Nucleus accumbens (tissue), 56 donors: Measurements from ENCODE around the gene CYRIA.

Experiments
- DNase-seq, 56 donors: peaks; one replicate each; lab custom pipeline; 2025; lab: John Stamatoyannopoulos, UW

The CYRIA gene

DNA sequence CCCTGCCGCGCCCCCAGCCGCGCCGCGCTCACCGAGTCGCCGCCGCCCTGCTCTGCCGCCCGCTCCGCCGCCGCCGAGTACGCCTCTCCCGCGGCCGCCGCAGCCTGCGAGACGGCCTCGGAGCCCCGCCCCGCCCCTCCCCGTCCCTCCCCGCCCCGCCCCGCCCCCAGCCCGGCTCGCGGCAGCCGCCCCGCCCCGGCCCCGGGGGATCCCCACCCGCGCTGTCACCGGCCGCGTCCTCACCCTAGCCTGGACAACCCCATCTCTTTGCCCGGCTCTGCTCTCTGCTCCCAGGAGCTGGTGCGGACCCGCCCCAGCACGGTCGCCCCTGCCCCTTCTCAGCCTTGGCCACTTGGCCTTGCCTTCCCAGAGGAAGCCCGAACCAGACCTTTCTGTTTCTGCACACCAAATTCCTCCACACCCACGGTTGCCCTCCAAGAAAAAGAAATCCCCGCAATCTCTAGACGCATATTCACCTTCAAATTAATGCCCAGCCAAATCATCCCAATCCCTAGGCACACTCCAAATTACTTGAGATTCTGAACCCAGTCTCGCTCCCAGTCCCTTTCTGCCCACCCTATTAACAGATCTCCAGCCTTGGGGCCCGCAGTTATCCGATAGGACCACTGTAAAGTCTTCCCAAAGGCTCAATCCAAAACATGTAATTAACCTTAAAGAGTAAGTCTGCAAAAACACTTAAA is at the start of gene CYRIA:
Gene CYRIA, minus strand, starts transcription at position 87 of the 701 bp plus-strand sequence. CDS start 77,715 bp downstream, outside the sequence.
- peak in 42 of 56 donors; percentile 29 to 81 (median 55) for DNase-seq

DNA sequence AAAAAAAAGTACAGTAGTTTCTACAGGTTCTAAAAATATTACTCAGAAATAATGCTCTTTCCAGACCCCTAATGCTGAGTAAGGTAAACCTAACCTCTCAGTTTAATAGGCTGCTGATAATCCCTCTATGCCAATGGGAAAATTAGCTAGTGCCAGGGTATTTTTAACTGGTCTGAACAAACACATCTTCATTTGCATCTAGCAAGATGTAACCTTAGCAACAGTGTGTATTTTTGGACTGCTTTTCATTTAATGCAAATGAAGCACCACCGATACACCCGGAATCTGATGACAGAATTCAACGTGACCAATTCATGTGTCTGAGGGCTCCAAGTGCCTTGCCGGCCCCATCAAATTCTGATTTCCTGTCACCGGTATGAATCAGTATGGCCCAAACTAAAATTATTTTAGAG is 47.4 kb upstream of the CYRIA start:
- DNase-seq, result peak in 10 of 56 donors; percentile 10 to 67 (median 24)

DNA sequence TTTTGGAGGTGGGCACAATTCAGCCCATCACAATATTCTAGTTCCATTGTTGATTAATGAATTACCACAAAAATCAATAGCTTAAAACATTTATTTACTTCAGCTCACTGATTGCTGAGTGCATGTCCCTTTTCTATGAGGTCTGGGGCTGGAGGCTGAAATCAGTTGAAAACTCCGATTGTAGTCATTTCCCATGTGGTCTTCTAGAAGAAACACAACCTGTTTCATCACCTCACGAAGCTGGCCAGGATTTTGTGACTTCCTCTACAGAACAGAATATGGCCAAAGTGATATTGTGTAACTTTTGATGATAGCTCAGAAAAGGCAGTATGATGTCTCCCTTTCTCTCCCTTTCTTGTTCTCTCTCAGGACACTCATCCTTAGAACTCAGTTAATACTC is 44.1 kb upstream of the CYRIA start:
- DNase-seq, result no peak

DNA sequence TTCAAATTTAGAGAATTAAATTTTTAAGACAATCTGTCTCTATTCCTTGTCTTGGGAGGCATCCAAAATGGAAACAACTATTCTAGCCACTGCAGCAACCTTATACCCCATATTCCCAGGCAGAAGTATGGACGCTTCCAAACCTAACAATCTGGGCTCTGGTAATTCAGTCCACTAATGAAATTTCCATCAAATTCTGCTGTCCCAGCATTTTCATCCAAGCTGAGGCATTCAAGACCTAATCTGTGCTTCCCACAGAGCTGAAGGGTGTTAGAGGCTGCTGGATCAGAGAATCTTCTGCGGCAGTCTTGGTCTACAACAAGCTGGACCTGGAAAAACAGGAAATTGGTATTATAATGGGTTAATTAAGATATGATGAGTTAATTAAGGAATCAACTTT is 42.5 kb upstream of the CYRIA start:
- DNase-seq, result no peak

DNA sequence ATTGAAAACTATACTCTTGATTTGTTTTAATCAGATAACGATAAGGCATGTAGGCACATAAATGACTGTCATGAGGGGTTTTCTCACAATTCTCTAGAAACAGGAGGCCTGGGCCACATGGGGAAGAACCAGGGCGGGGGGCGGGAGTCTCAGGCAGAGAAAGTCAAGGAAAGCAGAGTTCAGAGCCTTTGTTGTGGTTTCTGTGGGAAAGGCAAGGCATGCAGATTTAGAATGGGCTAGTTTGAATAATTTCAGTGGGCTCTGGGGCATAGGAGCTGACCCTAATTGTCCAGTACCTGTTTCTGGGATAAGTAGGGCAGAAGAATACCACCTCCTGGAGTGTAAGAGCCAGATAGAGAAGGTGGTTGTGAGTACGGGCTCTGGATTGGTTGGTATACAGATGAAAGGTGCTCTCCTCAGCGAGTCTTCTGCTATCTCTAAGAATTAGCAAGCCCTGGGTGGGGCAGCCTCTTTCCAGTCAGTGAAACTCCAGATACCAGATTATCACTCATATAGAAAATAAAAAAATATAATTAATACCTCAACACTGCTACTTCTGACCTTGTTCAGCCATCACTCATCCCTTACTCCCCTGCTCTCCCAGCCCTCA is 41.5 kb upstream of the CYRIA start:
- DNase-seq, result no peak

DNA sequence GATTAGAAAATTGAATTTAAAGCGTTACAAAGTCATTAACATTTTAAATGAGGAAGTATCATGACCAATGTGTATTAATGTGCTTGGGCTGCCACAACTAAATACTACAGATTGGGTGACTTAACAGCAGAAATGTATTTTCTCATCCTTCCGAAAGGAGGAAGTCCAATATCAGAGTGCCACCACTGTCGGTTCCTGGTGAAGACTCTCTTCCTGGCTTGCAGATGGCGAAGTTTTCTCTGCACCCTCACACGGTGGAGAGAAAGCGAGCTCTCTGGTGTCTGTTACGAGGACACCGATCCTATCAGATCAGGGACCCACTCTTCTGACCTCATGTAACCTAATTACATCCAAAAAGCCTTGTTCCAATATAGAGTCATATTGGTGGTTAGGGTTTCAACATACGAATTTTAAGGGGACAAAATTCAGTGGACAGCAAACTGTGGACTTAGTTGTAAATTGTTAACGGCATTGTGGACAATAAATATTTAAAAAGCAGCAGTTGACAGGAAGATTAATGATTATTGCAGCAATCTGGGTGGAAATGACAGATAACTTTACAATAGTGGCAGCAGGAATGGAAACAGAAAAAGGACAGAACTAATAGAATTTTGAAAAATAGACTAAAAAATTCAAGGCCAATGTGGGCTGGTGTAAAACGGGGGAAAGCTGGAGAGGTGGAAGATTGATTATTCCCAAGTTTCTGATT is 35.1 kb upstream of the CYRIA start:
- no peak for DNase-seq

DNA sequence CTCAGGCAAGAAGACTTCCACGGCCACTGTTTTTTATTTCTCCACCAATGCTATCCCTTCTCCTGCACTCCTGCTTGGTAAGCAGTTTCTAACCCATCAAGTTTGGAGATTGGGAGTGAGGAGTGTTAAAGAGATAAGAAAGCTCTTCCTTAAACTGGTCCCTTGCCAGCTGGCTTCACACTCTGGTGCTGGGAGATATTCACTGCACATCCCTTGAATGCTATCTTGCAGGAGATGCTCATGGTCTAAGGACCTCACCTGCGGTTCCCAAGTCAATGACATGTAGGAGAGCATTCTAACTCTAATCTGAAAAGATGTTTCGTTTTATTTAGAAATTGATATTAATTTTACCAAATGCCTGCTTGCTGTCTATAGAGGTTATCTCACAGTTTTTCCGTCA is 28.2 kb upstream of the CYRIA start:
- DNase-seq, result no peak

DNA sequence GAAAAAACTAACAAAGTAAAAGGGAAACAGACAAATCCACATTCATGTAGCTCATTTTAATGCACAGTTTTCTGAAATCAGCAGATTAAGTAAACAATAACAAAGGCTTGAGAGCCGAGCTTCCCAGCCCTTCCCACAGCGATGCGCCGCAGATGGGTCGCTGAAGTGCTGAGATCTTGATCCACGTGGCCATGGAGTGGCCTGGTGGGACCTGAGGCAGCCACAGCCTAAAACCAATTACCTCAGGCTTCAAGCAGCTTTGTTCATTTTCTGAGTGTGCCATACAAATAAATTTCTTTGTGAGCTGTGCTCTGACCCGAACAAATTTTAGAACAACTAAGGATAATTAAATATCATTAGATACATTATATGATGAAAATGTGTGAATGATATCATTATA is 25.6 kb upstream of the CYRIA start:
- DNase-seq, result no peak

DNA sequence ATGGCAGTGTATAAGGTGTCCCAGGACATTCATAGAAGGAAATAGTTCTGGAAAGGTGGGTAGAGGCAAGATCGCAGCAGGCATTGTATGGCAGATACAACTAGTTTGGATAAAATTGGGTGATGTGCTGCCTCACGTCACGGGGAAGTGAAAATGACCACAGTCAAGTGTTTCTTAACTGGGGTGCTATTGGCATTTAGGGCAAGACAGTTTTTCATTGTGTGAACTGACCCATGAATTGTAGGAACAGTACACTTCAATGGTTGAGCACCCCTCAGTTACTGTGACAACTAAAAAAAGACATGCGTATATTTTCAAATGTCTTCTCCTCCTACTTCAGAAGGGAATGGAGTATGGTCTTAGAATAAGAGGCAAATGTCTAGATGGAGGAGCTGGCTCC is 22.3 kb upstream of the CYRIA start:
- DNase-seq, result no peak

DNA sequence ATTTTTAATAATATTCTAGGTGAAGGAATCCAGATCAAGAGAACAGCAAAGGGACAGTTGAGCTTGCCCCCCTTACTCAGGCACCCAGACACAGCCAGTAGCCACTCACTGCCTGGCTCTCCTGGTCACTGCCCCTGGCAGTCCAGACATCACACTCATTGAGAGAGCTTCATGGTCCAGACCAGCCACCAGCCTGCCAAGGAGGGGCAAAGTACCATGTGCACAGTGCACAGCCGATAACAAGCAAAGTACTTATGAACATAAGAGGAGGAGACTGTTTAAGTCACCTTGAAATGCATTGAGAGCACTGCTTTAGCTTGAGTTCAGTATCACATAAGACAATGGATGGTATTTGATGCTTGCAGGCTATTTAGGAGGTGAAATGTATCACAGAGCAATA is 21.6 kb upstream of the CYRIA start:
- no peak for DNase-seq

DNA sequence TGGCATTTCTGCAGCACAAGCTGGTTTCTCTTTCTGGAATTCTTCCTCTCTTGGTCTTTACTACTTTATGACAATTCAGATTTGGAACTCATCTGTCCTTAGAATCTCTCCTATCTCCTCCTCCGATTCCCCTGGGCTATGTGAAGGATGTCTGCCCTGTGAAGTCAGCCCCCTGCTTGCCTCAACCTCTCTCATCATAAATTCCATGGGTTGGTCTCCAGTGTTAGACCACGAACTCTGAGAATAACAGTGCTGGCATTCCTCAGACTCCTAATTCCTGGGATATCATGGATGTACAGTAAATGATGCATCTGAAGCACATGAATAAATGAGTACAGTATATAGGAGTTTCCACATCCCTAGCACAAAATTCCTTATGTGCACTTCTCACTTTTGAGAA is 21.0 kb upstream of the CYRIA start:
- DNase-seq, result no peak

DNA sequence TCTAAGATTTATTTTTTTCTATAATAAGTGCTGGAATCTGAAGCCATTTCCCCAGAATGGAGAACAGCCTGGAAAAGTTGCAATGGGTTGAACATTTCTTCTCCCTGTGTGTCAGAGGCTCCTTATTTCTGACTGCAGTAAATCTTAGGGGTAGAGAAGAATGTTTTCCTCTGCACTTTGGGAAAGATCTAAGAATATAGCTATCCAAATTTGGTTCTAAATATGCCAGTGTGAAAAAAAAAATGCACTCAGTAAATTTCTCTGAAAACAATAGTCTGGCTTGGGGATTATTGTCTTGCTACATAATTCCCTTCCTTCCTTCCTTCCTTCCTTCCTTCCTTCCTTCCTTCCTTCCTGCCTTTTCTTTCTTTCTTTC is 19.7 kb upstream of the CYRIA start:
- no peak for DNase-seq

DNA sequence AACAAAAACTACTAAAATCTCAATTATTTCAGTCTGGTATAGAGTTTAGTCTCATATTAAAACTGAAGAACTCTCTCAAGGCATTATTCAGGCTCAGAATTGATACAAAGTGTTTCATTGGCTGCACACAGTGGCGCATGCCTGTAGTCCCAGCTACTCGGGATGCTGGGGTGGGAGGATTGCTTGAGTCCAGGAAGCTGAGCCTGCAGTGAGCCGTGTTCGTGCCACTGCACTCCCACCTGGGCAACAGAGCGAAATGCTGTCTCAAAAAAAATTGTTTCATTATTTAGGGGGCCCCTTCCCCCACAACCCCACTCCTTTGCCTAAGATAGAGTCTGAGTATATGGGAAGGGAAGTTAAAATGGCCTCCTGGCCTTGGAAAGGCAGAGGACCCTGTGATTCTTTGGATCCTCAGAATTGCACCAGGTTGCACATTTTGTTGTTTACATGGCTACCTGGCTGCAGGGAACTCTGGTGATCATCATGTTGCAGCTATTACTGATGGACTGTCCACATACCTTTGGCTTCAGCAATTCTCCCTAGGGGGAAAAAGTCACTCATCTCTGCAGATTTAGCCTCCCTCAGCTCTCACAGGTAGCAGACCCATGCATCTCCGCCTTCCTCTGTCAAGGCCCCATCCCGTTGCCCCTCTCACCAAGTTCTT is 19.2 kb upstream of the CYRIA start:
- no peak for DNase-seq

DNA sequence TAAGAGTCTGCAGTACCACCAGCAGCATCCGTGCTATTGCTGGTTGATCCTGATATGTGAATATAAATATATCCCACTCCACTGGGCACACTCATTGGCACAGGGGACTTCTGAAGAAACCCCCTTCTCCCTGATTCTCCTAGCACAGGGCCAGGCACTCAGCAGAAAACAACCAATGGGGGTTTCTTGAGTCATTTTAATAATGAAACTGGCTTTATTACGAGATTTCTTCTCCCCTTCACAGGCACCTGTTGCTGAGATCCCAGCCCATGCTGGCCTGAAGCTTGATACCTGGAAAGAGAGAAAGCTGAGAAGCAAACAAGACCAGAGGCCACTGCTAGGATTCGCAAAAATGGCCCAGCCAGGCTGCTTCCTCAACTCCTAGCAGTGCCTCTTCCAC is 17.9 kb upstream of the CYRIA start:
- no peak for DNase-seq

DNA sequence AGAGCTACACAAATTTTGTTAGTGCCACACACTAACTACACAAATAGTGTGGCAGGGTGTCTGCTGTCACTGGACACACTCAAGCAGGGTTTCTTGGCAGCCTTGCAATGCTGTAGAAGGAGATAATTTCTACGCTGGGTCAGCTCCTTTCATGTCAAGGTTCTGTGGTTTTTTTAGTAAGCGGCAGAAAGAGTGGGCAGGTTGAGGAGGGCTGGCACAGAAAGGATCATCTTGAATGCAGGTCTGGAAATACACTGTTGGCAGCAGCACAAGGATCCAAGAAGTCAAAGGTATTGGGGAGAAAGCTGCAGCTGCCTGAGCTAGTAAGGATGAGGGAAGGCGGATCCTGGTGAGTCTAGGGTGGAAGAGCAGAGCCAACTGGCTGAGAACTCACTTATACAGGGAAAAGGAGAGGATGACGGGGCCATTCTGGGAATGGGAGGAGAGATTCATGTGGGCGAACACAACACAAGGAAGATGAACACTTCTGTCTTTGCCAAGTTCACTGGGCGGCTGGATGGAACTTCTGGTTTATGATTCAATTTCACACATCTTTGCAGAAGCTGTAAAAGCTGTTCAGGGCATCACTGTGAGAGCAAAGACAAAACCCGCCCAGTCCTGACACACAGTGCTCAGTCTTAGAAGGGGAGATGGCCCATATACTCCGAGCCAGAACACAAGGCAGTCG is 16.9 kb upstream of the CYRIA start:
- no peak for DNase-seq

DNA sequence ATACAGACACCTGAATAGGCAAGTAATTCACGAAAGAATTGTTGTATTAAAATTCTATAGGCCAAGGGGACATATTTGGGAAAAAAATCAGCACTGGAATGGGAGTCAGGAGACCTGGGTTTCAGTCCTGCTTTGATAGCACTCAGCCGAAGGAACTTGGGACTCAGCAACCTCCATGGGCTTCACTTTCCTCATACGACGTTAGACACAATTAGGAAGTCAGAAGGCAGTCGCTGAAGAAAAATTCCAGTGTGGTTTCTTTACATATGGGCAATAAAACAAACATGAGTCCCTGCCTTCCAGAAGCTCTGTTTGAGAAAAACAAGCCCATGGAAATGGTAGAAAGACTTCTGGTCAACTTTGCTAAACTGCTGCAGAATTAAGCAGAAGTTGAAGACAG is 15.1 kb upstream of the CYRIA start:
- DNase-seq, result no peak

DNA sequence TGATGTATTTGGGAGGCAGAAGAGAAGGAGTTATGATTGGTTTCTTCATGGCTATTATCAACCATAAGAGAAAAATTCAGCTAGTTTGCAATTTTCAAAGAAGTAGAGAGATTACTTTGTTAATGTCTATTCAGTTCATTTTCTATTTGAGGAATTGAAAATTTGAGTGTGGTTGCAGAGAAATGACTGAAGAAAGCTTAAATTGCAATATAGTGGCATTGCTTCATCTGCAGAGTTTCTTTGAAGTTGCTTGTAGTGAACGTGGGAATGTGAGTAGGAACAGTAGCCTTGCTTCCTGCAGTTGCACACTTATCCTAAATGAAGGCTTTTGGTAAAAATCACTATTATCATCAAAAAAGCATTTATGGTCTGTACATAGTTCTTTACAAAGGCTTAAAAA is 14.7 kb upstream of the CYRIA start:
- no peak for DNase-seq

DNA sequence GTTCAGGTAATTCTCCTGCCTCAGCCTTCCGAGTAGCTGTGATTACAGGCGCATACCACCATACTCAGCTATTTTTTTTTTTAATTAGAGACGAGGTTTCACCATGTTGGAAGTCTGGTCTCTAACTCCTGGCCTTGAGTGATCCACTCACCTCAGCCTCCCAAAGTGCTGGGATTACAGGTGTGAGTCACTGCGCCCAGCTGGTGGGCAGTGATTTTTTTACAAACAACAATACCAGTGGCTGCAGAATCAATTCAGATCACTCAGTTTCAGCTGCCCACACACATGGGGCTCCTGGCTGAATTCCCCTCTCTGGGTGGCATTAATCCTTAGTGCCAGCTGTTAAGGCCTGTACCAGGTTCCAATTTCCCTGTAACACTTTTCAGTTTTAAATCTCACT is 13.3 kb upstream of the CYRIA start:
- DNase-seq, result no peak

DNA sequence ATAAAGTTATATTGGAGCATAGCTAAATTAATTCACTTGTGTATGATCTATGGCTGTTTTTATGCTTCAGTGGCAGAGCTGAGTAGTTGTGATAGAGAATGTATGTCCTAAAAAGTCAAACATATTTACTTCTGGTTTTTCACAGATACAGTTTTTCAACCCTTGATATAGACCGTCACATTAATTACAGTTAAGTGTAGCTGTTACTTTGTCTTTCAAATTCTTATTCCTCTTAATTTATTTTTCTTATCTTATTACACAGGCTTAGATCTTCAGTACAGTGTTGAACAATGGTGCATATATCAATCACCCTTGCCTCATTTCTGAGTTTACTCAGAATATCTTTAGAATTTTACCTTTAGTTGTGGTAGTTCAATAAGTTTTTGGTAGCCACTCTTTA is 12.2 kb upstream of the CYRIA start:
- DNase-seq, result no peak

DNA sequence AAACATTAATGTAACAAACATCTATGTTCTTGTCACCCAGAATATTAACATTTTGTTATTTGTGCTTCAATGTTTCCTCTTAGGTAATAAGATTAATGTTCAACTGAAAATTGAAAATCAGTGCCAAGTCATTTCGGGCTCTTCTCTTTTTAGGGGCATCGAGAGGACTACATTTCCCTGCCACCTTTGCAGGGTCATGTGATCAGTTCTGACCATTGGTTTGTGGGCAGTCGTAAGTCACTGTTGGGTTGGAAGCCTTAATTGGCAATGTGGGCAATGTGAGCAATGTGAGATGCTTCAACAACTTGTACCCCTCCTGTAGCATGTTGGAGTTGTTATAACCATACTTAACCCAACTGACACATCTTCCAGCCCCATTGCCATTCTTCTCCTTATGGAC is 10.1 kb upstream of the CYRIA start:
- no peak for DNase-seq

DNA sequence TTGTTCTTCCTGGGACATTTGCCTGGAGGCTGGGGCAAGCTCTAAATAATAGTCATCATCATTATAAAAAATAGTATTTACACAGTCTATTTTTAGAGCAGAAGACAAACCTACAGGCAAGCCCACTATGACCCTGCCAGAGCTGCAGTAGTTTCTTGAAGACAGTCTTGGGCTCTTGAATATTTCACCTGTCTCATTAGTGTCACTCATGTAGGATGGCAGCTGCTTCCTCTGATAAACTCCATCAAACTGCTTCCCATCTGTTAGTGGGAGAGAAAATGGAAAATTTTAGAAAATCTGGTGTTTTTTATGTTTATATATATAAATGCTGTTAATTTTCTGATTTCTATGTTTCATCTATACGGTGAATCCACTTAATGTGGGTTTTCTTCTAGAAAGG is 8.5 kb upstream of the CYRIA start:
- no peak for DNase-seq
